HCT116 (cell line): Measurements from ENCODE around the gene RBFOX2. TPM values are rescaled to one million over a fixed set of nuclear protein-coding genes. Genes with fewer than 3 reads are reported as not detected.

Experiments
- ATAC-seq: fragments of 200-7000 bp; cut with Tn5 transposase; 2 replicates; pipeline ENCODE4 v1.9.1; 2020; ENCODE audit warnings: mild to moderate bottlenecking, moderate library complexity
- BruUV-seq: library from RNA; stranded (reverse); fragments of 400-500 nt; replicated peaks from 2 replicates; lab custom pipeline; 2021; lab: Mats Ljungman, UMichigan
- CTCF ChIA-PET: fragments of 300-600 bp; sonication (Branson Sonifier 250); formaldehyde crosslinking; loops from one replicate; lab custom pipeline; 2021; ENCODE audit warnings: antibody characterized with exemption; lab: Charles Lee
- POLR2A ChIA-PET: fragments of 300-600, 350-600 bp; sonication (Branson Sonifier 250); formaldehyde crosslinking; loops from one replicate; lab custom pipeline; 2021; ENCODE audit warnings: antibody characterized with exemption; lab: Charles Lee
- RAD21 ChIA-PET, 2 experiments: fragments of 300-600 bp; sonication (Branson Sonifier 250); formaldehyde crosslinking; loops; one replicate each; lab custom pipeline; 2023; ENCODE audit warnings: low total read pairs in 2 of 2; ENCODE audit not compliant: uncharacterized antibody in 2 of 2, unreplicated experiment in 2 of 2, low non-redundant PET in 1 of 2; lab: Charles Lee
- DNase-seq: peaks from one replicate; pipeline ENCODE4 v3.0.0-alpha.2; 2010; ENCODE audit warnings: low read depth, low spot score
- H2AFZ ChIP-seq: fragments of 200-600 bp; shearing (Covaris generic), sonication (generic); 2 replicates; pipeline ENCODE4 v1.6.1; 2017; ENCODE audit warnings: low read depth, mixed run types, mixed read lengths, antibody characterized with exemption, low read length; ENCODE audit not compliant: poor library complexity, severe bottlenecking
- H3K27ac ChIP-seq: 2 replicates; pipeline ENCODE4 v1.5.1; 2012; ENCODE audit warnings: low read depth, low read length
- H3K27me3 ChIP-seq: fragments of 200-600 bp; sonication (generic); 2 replicates; pipeline ENCODE4 v1.6.1; 2016; ENCODE audit warnings: mixed run types, low read length, mixed read lengths; ENCODE audit not compliant: insufficient read depth
- H3K36me3 ChIP-seq, 2 experiments: fragments of 200-500 bp in 1 of 2; fragments of 200-600 bp in 1 of 2; sonication (Bioruptor generic) in 1 of 2; sonication (generic) in 1 of 2; 2 replicates each; pipeline versions ENCODE4 v1.5.1 to v1.6.1; 2014 to 2016; ENCODE audit warnings: low read length in 2 of 2, inconsistent platforms in 1 of 2, mixed read lengths in 1 of 2, mixed run types in 1 of 2; ENCODE audit not compliant: insufficient read depth in 2 of 2, control insufficient read depth in 1 of 2
- H3K4me1 ChIP-seq, 2 experiments: fragments of 200-600 bp in 1 of 2; sonication (generic) in 1 of 2; 2 replicates each; pipeline versions ENCODE4 v1.5.1 to v1.6.1; 2012 to 2017; ENCODE audit warnings: low read length in 2 of 2, inconsistent platforms in 1 of 2, mild to moderate bottlenecking in 1 of 2, mixed read lengths in 1 of 2, mixed run types in 1 of 2, moderate library complexity in 1 of 2; ENCODE audit not compliant: insufficient read depth in 2 of 2, control insufficient read depth in 1 of 2
- H3K4me2 ChIP-seq: fragments of 200-600 bp; sonication (generic); 2 replicates; pipeline ENCODE4 v1.6.1; 2017; ENCODE audit warnings: mixed run types, low read length, mixed read lengths
- H3K4me3 ChIP-seq, 2 experiments: fragments of 200-600 bp in 1 of 2; sonication (generic) in 1 of 2; replicated peaks in 1 of 2; 2 replicates each; pipeline ENCODE4 v1.5.1; 2011 to 2016; ENCODE audit warnings: low read length in 2 of 2, control low read depth in 1 of 2, low read depth in 1 of 2, mild to moderate bottlenecking in 1 of 2, mixed read lengths in 1 of 2, mixed run types in 1 of 2
- H3K79me2 ChIP-seq: fragments of 200-600 bp; sonication (generic); 2 replicates; pipeline ENCODE4 v1.6.1; 2017; ENCODE audit warnings: mild to moderate bottlenecking, mixed run types, low read length, moderate library complexity, mixed read lengths; ENCODE audit not compliant: insufficient read depth
- H3K9ac ChIP-seq: fragments of 200-600 bp; sonication (generic); 2 replicates; pipeline ENCODE4 v1.6.1; 2016; ENCODE audit warnings: low read length, mixed read lengths
- H3K9me2 ChIP-seq: fragments of 200-600 bp; sonication (generic), shearing (Covaris generic); 2 replicates; pipeline ENCODE4 v1.6.1; 2017; ENCODE audit warnings: mixed run types, mild to moderate bottlenecking, moderate library complexity; ENCODE audit not compliant: insufficient read depth
- H3K9me3 ChIP-seq, 2 experiments: fragments of 200-500 bp in 1 of 2; fragments of 200-600 bp in 1 of 2; sonication (Bioruptor generic) in 1 of 2; sonication (generic) in 1 of 2; 2 replicates each; pipeline ENCODE4 v1.6.1; 2014 to 2017; ENCODE audit warnings: low read length in 2 of 2, mixed read lengths in 2 of 2, inconsistent platforms in 1 of 2, low read depth in 1 of 2, mild to moderate bottlenecking in 1 of 2, mixed run types in 1 of 2, moderate library complexity in 1 of 2; ENCODE audit not compliant: control insufficient read depth in 1 of 2, insufficient read depth in 1 of 2
- H4K20me1 ChIP-seq: fragments of 200-600 bp; sonication (generic), shearing (Covaris generic); 2 replicates; pipeline ENCODE4 v1.6.1; 2017; ENCODE audit warnings: mixed run types, mild to moderate bottlenecking, moderate library complexity; ENCODE audit not compliant: insufficient read depth
- ATF3 ChIP-seq: IDR thresholded peaks from 2 replicates; pipeline ENCODE4 v1.6.1; 2012
- CBX3 ChIP-seq: IDR thresholded peaks from 2 replicates; pipeline ENCODE4 v1.6.1; 2012; ENCODE audit warnings: low read depth
- CEBPB ChIP-seq: IDR thresholded peaks from 2 replicates; pipeline ENCODE4 v1.6.1; 2012; ENCODE audit warnings: low read depth
- ELF1 ChIP-seq: IDR thresholded peaks from 2 replicates; pipeline ENCODE4 v1.6.1; 2012; ENCODE audit warnings: low read depth, borderline replicate concordance
- EZH2 ChIP-seq: fragments of 200-600 bp; sonication (generic); IDR thresholded peaks from 2 replicates; pipeline ENCODE4 v1.6.1; 2017; ENCODE audit warnings: antibody characterized with exemption, mixed run types
- FOSL1 ChIP-seq: IDR thresholded peaks from 2 replicates; pipeline ENCODE4 v1.6.1; 2012; ENCODE audit warnings: low read depth
- JUND ChIP-seq: IDR thresholded peaks from 2 replicates; pipeline ENCODE4 v1.6.1; 2012
- MAX ChIP-seq: IDR thresholded peaks from 2 replicates; pipeline ENCODE4 v1.6.1; 2012
- POLR2AphosphoS5 ChIP-seq: IDR thresholded peaks from 2 replicates; pipeline ENCODE4 v1.6.1; 2011; ENCODE audit warnings: mild to moderate bottlenecking, low read depth, low read length, moderate library complexity
- REST ChIP-seq: IDR thresholded peaks from 2 replicates; pipeline ENCODE4 v1.6.1; 2012; ENCODE audit warnings: low read depth
- SIN3A ChIP-seq: IDR thresholded peaks from 2 replicates; pipeline ENCODE4 v1.6.1; 2012; ENCODE audit warnings: low read depth
- SP1 ChIP-seq: IDR thresholded peaks from 2 replicates; pipeline ENCODE4 v1.6.1; 2012; ENCODE audit warnings: low read depth
- TCF7L2 ChIP-seq: IDR thresholded peaks from 2 replicates; pipeline ENCODE4 v1.7.0; 2011; ENCODE audit warnings: borderline replicate concordance, inconsistent platforms; ENCODE audit not compliant: insufficient read depth, insufficient read length; ENCODE audit errors: extremely low read depth
- YY1 ChIP-seq: IDR thresholded peaks from 2 replicates; pipeline ENCODE4 v1.6.1; 2011; ENCODE audit warnings: low read length, low read depth, moderate library complexity, mild to moderate bottlenecking; ENCODE audit not compliant: insufficient replicate concordance; ENCODE audit errors: extremely low read depth
- ZFX ChIP-seq: fragments of 450-650 bp; IDR thresholded peaks from 2 replicates; pipeline ENCODE4 v1.6.1; 2017
- ZNF274 ChIP-seq: fragments of 200-500 bp; sonication (Bioruptor generic); IDR thresholded peaks from 2 replicates; pipeline ENCODE4 v1.6.1; 2014; ENCODE audit warnings: mild to moderate bottlenecking, low read depth, low read length, inconsistent platforms
- intact Hi-C: fragments of 100-400 bp; cut with micrococcal nuclease; formaldehyde crosslinking; loops from 2 replicates; pipeline ENCODE4 v1.10.0; 2022
- total RNA-seq: library from RNA; stranded (reverse); gene quantifications from one replicate; pipeline ENCODE4 v1.2.1, GENCODE V29; 2021; ENCODE audit not compliant: unreplicated experiment
- TF ChIP-seq, protein P1 (sequence below): IDR thresholded peaks from 2 replicates; pipeline ENCODE4 v1.6.1; 2011; ENCODE audit warnings: mild to moderate bottlenecking, low read length, moderate library complexity; ENCODE audit not compliant: insufficient replicate concordance; ENCODE audit errors: extremely low read depth
- TF ChIP-seq, protein P2 (sequence below), 3 experiments: fragments of 200-600 bp in 1 of 3; sonication (generic) in 1 of 3; IDR thresholded peaks in 2 of 3; conservative IDR thresholded peaks in 1 of 3; 2 replicates each; pipeline ENCODE4 v1.5.1; 2012 to 2017; ENCODE audit warnings: low read depth in 2 of 3, low read length in 2 of 3, antibody characterized with exemption in 1 of 3, borderline replicate concordance in 1 of 3, control low read depth in 1 of 3, mild to moderate bottlenecking in 1 of 3, mixed read lengths in 1 of 3, mixed run types in 1 of 3, moderate library complexity in 1 of 3; ENCODE audit not compliant: insufficient read depth in 1 of 3

The RBFOX2 gene
- total RNA-seq, 1 experiment from 2014 or later, result 83.9 TPM

DNA sequence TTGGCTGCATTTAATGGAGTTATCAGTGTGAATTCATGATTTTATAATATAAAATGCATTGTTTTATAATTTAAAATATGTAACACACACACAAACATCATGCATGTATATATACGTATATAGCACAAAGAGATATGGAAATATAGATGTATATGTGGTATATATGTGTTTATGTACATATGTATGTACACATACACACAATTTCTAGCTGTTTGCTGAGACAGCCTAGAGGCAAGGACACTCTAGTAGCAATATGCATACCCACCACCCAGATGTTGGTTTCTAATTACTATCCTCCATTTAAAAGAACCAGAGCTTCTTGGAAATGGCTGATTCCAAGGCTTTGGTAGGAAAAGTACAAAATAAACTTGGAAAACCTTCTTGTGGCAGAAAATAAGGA is 50.4 kb downstream of the RBFOX2 start (continued):
- no peak for TF ChIP-seq MAX
- TF ChIP-seq, all 23 proteins: peak for 0

- intact Hi-C loops, result no loop called here
- BruUV-seq, result no TSS peak
- ChIA-PET CTCF (no interaction called here), RAD21 (no interaction called here), POLR2A (no interaction called here)
- no peaks in the 10 kb centered on the region for H3K27me3 ChIP-seq
- no peak overlapping the region for H3K27ac ChIP-seq
- H4K20me1 ChIP-seq, result peaks cover 4% of the 10 kb centered on the region; the same call in 1 of the 2 replicates
- no peak overlapping the region for H3K4me2 ChIP-seq
- H3K9me3 ChIP-seq, result no peaks in the 10 kb centered on the region
- H3K4me1 ChIP-seq, result no peaks in the 10 kb centered on the region
- no peak overlapping the region for H3K9ac ChIP-seq
- no peak overlapping the region for H2AFZ ChIP-seq
- no peaks in the 10 kb centered on the region for H3K9me2 ChIP-seq
- DNase-seq (no peak), ATAC-seq (no peak)
- H3K36me3 ChIP-seq, result no peaks in the 10 kb centered on the region
- peaks cover 77% of the 10 kb centered on the region for H3K79me2 ChIP-seq
- no peak overlapping the region for H3K4me3 ChIP-seq
- TF ChIP-seq YY1, result no peak
- no peak for TF ChIP-seq ELF1
- TF ChIP-seq CEBPB, result no peak
- TF ChIP-seq CBX3, result no peak
- TF ChIP-seq SP1, result no peak
- no peak for TF ChIP-seq POLR2AphosphoS5
- no peak for TF ChIP-seq ZNF274
- no peak for TF ChIP-seq ATF3
- TF ChIP-seq, protein P1, sequence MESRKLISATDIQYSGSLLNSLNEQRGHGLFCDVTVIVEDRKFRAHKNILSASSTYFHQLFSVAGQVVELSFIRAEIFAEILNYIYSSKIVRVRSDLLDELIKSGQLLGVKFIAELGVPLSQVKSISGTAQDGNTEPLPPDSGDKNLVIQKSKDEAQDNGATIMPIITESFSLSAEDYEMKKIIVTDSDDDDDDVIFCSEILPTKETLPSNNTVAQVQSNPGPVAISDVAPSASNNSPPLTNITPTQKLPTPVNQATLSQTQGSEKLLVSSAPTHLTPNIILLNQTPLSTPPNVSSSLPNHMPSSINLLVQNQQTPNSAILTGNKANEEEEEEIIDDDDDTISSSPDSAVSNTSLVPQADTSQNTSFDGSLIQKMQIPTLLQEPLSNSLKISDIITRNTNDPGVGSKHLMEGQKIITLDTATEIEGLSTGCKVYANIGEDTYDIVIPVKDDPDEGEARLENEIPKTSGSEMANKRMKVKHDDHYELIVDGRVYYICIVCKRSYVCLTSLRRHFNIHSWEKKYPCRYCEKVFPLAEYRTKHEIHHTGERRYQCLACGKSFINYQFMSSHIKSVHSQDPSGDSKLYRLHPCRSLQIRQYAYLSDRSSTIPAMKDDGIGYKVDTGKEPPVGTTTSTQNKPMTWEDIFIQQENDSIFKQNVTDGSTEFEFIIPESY, result no peak
- TF ChIP-seq TCF7L2, result no peak
- TF ChIP-seq FOSL1, result no peak
- TF ChIP-seq REST, result no peak
- TF ChIP-seq MAX, result no peak
- no peak for TF ChIP-seq ZFX
- TF ChIP-seq SIN3A, result no peak
- TF ChIP-seq, protein P2, sequence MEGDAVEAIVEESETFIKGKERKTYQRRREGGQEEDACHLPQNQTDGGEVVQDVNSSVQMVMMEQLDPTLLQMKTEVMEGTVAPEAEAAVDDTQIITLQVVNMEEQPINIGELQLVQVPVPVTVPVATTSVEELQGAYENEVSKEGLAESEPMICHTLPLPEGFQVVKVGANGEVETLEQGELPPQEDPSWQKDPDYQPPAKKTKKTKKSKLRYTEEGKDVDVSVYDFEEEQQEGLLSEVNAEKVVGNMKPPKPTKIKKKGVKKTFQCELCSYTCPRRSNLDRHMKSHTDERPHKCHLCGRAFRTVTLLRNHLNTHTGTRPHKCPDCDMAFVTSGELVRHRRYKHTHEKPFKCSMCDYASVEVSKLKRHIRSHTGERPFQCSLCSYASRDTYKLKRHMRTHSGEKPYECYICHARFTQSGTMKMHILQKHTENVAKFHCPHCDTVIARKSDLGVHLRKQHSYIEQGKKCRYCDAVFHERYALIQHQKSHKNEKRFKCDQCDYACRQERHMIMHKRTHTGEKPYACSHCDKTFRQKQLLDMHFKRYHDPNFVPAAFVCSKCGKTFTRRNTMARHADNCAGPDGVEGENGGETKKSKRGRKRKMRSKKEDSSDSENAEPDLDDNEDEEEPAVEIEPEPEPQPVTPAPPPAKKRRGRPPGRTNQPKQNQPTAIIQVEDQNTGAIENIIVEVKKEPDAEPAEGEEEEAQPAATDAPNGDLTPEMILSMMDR (IDR thresholded peaks at IDR 0.05 in 2 of 3, conservative IDR thresholded peaks at IDR 0.05 in 1 of 3; ENCODE audit: borderline replicate concordance in 1 of 3, insufficient read depth in 1 of 3, low read depth in 2 of 3, low read length in 2 of 3), result no peak
- no peak for TF ChIP-seq EZH2
- TF ChIP-seq JUND, result no peak
- TF ChIP-seq, all 23 proteins: peak for 0
Observed at GRCh38 chr22:35977136-35977535, 51.5 kb downstream of the RBFOX2 start.
